GM19463 (cell line): ENCODE results near the gene CMTM4.
A peak's percentile ranks its signal among the peaks of the same experiment; 100 is the strongest.

Experiments
- ATAC-seq: cut with Tn5 transposase; IDR thresholded peaks from one replicate; pipeline ENCODE4 v1.9.1; 2021; ENCODE audit warnings: mild to moderate bottlenecking, moderate library complexity; ENCODE audit not compliant: unreplicated experiment

Gene CMTM4

GRCh38 chr16:66696669-66697630, at the start of gene CMTM4:
TSS of gene CMTM4 (minus strand) at chr16:66696743. CDS start at chr16:66696525, 218 bp downstream.
- ATAC-seq: peak; percentile 92

GRCh38 chr16:66746048-66746447, 49.5 kb upstream of the CMTM4 start:
- ATAC-seq: no peak

GRCh38 chr16:66741950-66742808, 45.6 kb upstream of the CMTM4 start:
- no peak for ATAC-seq

GRCh38 chr16:66741169-66741900, 44.8 kb upstream of the CMTM4 start:
- ATAC-seq: no peak

- ATAC-seq: no peak
Measured at GRCh38 chr16:66740533-66740932, 44.0 kb upstream of the CMTM4 start.

- no peak for ATAC-seq
Measured at GRCh38 chr16:66740010-66740409, 43.5 kb upstream of the CMTM4 start.

GRCh38 chr16:66735891-66736290, 39.3 kb upstream of the CMTM4 start:
- no peak for ATAC-seq

- no peak for ATAC-seq
Measured at GRCh38 chr16:66731101-66731500, 34.6 kb upstream of the CMTM4 start.

GRCh38 chr16:66728804-66729203, 32.3 kb upstream of the CMTM4 start:
- ATAC-seq: no peak

- ATAC-seq: no peak
Measured at GRCh38 chr16:66728117-66728787, 31.7 kb upstream of the CMTM4 start.

- no peak for ATAC-seq
Measured at GRCh38 chr16:66720766-66721165, 24.2 kb upstream of the CMTM4 start.

- no peak for ATAC-seq
Measured at GRCh38 chr16:66719246-66719645, 22.7 kb upstream of the CMTM4 start.

- ATAC-seq: no peak
Measured at GRCh38 chr16:66717776-66718175, 21.2 kb upstream of the CMTM4 start.

GRCh38 chr16:66717112-66717675, 20.7 kb upstream of the CMTM4 start:
- no peak for ATAC-seq

- ATAC-seq: no peak
Measured at GRCh38 chr16:66714654-66715307, 18.2 kb upstream of the CMTM4 start.

GRCh38 chr16:66714062-66714461, 17.5 kb upstream of the CMTM4 start:
- no peak for ATAC-seq

- ATAC-seq: no peak
Measured at GRCh38 chr16:66713076-66713475, 16.5 kb upstream of the CMTM4 start.

GRCh38 chr16:66712512-66712911, 16.0 kb upstream of the CMTM4 start:
- ATAC-seq: no peak

- ATAC-seq: no peak
Measured at GRCh38 chr16:66711581-66711980, 15.0 kb upstream of the CMTM4 start.

GRCh38 chr16:66706506-66706880, 9.9 kb upstream of the CMTM4 start:
- no peak for ATAC-seq
